Coronary artery (tissue), 2 donors: Measurements from ENCODE around the gene MKRN1.
"Not testable (repeated sequence)": the region's sequence is repeated elsewhere in the genome, so short reads cannot be mapped to it uniquely, and the experiment has no call there.

Experiments
- DNase-seq: peaks from one replicate; pipeline ENCODE4 v3.0.0-alpha.2; 2017; ENCODE audit warnings: low spot score
- H3K27ac ChIP-seq, 2 donors: fragments of 200-600 bp; sonication (generic); one replicate each; pipeline ENCODE4 v1.5.1; 2016 to 2019
- H3K4me3 ChIP-seq: fragments of 200-600 bp; sonication (generic); 2 replicates; pipeline ENCODE4 v1.5.1; 2016; ENCODE audit warnings: mild to moderate bottlenecking, moderate library complexity
- TF ChIP-seq, protein P1 (sequence below): fragments of 200-600 bp; sonication (generic); IDR thresholded peaks from one replicate; pipeline ENCODE4 v1.5.1; 2019; ENCODE audit warnings: antibody characterized with exemption

The MKRN1 gene

DNA sequence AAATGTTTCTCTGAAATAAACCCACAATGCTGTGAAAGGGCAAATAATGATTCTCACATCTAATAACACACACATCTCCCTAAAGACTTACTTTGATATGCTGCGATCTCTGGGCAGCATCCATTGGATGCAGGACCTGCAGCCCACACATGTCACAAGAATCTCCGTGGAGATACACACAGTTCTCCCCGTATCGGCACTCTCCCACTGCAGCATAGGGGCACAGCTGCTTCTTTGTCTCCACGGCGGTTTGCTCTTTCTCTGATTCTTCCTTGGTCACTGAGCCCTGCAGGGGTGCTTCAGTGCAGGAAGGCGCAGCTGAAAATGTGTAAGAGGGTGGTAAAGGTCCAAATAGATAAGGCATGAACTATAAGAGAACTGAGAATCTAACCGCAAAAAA is 20.4 kb downstream of the MKRN1 start:
- no peak for DNase-seq
- H3K4me3 ChIP-seq, result no peak overlapping the region
- TF ChIP-seq, protein P1, sequence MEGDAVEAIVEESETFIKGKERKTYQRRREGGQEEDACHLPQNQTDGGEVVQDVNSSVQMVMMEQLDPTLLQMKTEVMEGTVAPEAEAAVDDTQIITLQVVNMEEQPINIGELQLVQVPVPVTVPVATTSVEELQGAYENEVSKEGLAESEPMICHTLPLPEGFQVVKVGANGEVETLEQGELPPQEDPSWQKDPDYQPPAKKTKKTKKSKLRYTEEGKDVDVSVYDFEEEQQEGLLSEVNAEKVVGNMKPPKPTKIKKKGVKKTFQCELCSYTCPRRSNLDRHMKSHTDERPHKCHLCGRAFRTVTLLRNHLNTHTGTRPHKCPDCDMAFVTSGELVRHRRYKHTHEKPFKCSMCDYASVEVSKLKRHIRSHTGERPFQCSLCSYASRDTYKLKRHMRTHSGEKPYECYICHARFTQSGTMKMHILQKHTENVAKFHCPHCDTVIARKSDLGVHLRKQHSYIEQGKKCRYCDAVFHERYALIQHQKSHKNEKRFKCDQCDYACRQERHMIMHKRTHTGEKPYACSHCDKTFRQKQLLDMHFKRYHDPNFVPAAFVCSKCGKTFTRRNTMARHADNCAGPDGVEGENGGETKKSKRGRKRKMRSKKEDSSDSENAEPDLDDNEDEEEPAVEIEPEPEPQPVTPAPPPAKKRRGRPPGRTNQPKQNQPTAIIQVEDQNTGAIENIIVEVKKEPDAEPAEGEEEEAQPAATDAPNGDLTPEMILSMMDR, result no peak
- H3K27ac ChIP-seq, result no peak overlapping the region

DNA sequence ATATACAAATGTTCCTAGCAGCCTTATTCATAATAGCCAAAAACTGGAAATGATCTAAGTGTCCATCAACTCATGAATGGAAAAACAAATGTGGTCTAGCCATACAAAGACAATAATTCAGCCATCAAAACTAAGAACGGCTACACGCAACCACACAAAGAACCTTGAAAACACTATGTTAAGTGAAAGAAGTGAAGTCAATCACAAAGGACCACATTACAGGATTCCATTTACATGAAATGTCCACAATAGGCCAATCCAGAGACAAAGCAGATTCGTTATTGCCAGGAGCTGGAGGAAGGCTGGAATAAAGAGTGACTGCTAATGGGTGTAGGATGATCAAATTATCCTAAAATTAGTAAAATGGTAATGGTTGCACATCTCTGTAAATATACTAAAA is 21.1 kb downstream of the MKRN1 start:
- DNase-seq, result no peak
- Histone ChIP-seq H3K4me3 (no peak overlapping the region), H3K27ac (no peak overlapping the region)
- TF ChIP-seq, protein P1, result no peak

DNA sequence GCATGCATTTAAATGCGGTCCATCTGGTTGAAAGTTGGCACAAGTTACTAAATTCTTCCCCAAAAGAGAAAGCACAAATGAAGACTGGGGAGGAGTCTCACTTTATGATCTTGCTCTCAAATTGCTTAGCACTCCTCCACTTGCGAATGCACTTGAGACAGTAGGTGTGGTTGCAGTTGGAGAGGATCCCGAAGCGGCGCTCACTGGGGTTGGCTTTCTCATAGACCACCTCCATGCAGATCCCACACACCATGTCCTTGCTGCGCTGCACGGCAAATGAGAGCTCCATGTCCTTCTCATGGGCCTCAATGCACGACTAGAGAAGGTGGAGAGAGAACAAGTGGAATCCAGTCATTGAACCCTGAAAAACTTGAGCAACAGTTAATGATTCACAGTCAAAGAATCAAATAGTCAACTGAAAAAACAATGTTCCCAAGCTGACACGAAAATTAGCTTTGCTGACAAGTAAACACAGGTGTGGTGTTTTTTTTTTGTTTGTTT is 22.7 kb downstream of the MKRN1 start:
- Histone ChIP-seq H3K4me3 (no peak overlapping the region), H3K27ac (no peak overlapping the region)
- TF ChIP-seq, protein P1, result no peak
- DNase-seq, result no peak

DNA sequence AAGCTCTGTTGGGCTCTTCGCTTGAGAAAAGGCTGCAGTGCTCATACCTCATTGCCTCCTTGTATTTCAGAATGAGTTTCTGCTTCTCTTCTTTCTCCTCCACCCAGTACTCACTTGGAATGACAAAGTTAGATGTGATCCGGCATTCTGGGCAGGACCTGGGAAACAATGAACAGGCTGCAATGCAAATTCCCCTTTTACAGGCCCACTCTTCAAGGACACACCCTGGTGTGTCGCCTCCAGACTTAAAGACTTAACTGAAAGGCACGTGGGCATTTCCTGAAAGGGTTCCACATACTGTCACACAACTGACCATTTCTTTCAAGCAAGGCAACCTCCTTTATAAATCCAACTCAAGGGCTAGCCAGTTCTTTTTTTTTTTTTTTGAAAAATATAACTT is 23.6 kb downstream of the MKRN1 start:
- no peak for DNase-seq
- H3K27ac ChIP-seq, result no peak overlapping the region
- TF ChIP-seq, protein P1, result no peak
- H3K4me3 ChIP-seq, result no peak overlapping the region

DNA sequence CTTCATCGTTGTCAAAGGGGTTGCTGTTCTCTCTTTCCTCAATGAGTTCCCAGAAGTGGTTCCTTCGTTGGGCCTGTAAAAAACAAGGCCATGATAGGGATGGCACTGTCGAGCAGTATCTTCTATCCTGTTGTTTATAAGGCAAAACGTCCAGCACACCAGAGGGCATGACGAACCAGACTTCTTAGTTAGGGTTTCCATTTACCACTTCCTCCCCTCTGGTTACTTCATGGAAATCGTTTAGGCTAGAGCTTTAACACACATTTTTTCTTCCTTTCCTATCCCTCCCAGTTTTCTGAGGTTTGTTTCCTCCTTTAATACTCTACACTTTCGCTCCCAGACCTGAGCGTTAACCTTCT is 24.7 kb downstream of the MKRN1 start:
- TF ChIP-seq, protein P1, result no peak
- no peak overlapping the region for H3K27ac ChIP-seq
- no peak for DNase-seq
- H3K4me3 ChIP-seq, result no peak overlapping the region

DNA sequence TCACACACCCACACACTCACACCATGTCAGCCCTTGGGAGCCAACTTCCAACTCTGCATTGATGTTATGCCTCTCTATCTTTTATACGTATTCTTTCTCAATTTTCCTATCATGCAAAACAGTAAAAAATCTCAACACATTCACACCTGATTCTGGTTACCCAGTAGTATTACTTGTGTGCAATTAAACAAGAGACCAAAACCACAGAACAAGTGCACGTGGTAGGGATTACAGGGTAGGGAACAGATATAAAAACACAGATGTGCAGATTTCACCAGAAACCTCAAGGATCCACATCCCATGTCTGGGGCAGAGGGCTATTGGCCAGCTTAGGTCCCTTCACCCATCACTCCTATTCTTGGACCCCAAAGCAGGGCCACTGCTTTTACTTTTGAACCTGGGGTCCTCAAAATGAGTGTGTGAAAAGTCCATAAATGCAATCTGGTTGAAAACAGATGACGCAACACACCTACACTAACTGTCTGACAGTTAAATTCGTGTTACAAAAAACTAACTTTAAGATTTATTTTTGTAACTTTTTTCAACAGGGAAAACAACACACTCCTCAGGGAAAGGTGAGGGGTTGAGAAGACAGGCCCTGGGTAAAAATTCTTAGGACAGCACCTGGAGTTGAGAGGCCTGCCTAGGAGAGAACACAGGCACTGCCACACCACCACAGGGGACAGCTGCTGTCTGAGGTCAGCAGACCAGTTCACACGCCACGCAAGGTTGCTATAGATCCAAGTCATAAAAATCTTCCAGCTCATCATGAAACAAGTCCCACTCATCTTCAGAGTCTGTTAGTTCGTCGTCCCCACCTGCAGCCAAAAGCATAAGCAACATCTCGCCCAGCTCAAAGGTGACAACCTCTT is 25.3 kb downstream of the MKRN1 start:
- not testable (repeated sequence) for DNase-seq, H3K27ac ChIP-seq, H3K4me3 ChIP-seq

DNA sequence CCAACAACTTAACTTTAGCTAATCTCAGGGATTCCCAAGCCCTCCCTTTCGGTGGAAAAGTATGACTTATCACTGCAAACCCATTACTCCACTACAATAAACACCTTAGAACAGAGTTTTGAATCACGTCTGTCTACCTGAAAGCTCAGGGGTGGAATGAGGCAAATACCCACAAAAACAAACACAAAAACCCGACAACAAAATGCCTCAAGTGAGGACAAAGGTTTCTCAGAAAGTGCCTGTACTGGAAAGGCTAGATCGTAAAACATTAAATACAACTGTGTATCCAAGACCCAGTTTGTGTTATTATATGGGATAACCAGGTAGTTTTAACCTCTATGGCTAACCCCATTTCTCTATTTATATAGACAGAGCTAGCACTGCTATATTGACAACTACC is 26.0 kb downstream of the MKRN1 start:
- Histone ChIP-seq H3K27ac (no peak overlapping the region), H3K4me3 (no peak overlapping the region)
- TF ChIP-seq, protein P1, result no peak
- no peak for DNase-seq
